ENCODE results near the gene XRN1. TPM values are rescaled to one million over a fixed set of nuclear protein-coding genes. Genes with fewer than 3 reads are reported as not detected.
A peak's percentile ranks its signal among the peaks of the same experiment; 100 is the strongest.

XRN1 gene, protein sequence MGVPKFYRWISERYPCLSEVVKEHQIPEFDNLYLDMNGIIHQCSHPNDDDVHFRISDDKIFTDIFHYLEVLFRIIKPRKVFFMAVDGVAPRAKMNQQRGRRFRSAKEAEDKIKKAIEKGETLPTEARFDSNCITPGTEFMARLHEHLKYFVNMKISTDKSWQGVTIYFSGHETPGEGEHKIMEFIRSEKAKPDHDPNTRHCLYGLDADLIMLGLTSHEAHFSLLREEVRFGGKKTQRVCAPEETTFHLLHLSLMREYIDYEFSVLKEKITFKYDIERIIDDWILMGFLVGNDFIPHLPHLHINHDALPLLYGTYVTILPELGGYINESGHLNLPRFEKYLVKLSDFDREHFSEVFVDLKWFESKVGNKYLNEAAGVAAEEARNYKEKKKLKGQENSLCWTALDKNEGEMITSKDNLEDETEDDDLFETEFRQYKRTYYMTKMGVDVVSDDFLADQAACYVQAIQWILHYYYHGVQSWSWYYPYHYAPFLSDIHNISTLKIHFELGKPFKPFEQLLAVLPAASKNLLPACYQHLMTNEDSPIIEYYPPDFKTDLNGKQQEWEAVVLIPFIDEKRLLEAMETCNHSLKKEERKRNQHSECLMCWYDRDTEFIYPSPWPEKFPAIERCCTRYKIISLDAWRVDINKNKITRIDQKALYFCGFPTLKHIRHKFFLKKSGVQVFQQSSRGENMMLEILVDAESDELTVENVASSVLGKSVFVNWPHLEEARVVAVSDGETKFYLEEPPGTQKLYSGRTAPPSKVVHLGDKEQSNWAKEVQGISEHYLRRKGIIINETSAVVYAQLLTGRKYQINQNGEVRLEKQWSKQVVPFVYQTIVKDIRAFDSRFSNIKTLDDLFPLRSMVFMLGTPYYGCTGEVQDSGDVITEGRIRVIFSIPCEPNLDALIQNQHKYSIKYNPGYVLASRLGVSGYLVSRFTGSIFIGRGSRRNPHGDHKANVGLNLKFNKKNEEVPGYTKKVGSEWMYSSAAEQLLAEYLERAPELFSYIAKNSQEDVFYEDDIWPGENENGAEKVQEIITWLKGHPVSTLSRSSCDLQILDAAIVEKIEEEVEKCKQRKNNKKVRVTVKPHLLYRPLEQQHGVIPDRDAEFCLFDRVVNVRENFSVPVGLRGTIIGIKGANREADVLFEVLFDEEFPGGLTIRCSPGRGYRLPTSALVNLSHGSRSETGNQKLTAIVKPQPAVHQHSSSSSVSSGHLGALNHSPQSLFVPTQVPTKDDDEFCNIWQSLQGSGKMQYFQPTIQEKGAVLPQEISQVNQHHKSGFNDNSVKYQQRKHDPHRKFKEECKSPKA (N-terminal part only)
- 12.4 and 14.8 TPM in 2 replicates for polyA plus RNA-seq (2013)

DNA sequence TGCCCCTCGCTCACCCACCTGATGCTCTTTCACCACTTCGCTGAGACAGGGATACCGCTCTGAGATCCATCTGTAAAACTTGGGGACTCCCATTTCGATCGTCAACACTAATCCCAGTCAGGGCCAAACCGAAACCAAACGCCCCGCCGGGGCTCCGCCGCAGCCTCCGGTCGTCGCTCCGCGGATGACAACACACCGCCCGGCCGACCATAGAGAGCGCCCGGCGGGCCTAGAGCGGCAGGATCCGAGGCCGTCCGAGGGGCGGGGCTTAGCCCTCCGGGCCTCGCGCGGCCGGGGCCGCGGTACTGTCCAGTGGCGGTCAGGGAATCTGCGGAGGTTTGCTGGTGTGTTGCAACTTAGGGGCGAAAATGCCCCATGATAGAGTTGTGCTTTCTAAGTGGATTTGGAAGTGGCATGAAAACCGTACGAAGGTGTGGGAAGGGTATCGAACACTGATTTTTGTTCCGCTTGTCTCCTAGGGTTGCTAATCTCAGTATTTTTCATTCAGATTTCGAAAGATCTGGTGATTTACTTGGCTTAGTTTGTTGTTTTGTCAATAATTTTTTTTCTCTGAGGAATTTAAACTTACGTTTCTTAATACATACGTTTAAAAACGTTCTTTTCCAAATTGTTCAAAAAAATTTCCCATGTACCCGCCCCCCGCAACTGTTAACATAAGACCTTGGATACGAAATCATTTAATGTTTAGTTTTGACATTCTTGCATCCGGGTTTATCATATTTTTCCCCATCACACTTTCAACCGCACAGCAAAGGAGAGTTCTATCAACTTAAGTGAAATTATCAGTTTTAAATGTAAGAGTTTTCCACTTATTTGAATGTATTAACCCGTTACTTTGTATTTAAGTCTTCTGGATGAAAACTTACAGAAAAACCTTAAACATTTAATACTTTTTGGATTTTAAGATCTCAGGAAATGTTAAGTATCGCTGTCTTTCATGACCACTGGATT is at the start of gene XRN1:
Gene XRN1 (minus strand): TSS at position 186 of the 972 bp plus-strand sequence. CDS start 93 bp downstream, at position 93.
- H3K79me2 ChIP-seq (ENCODE audit: control insufficient read depth, insufficient read depth, low read length, poor library complexity) = peaks cover 9% of the 10 kb centered on the region
- peaks cover 2 to 4% of the 10 kb centered on the region in 2 experiments for H3K36me3 ChIP-seq (ENCODE audit: control insufficient read depth in 1 of 2, insufficient read depth in 2 of 2, low read length in 2 of 2)
- peak within 1 kb of the TSS; percentile 93 for H4K12ac ChIP-seq (ENCODE audit: low read depth, low read length)
- H3K79me1 ChIP-seq (ENCODE audit: low read length) = peaks cover 5% of the 10 kb centered on the region
- no peaks in the 10 kb centered on the region for H3K27me3 ChIP-seq (ENCODE audit: insufficient read depth, low read length)
- DNase-seq = peak; percentile 97 to 98
- H3K27ac ChIP-seq (ENCODE audit: low read depth, low read length) = peak within 1 kb of the TSS; percentile 71
- H3K9me3 ChIP-seq (ENCODE audit: insufficient read depth, low read depth, low read length) = no peaks in the 10 kb centered on the region
- peak within 1 kb of the TSS; percentile 94 for H3K4ac ChIP-seq (ENCODE audit: low read depth, low read length)
- H3K4me3 ChIP-seq (ENCODE audit: low read depth, low read length) = peak within 1 kb of the TSS; percentile 91
- peak within 1 kb of the TSS; percentile 81 for H2BK5ac ChIP-seq (ENCODE audit: low read depth, low read length, poor library complexity)
- H3K18ac ChIP-seq (ENCODE audit: low read length) = peak within 1 kb of the TSS; percentile 99
- peak within 1 kb of the TSS; percentile 100 for H2AFZ ChIP-seq (ENCODE audit: insufficient read depth, low read length, poor library complexity)
- peak within 1 kb of the TSS; percentile 89 for H3K9ac ChIP-seq (ENCODE audit: low read length)
- H3K4me2 ChIP-seq (ENCODE audit: low read length) = peak within 1 kb of the TSS; percentile 79
- no CpG with 5 or more reads among the region's 52 CpGs for WGBS (ENCODE audit: extremely low coverage, insufficient coverage, insufficient read length)
- H3K14ac ChIP-seq (ENCODE audit: low read length) = peak within 1 kb of the TSS; percentile 99
- H2AK5ac ChIP-seq (ENCODE audit: low read length) = peak within 1 kb of the TSS; percentile 79
- peak within 1 kb of the TSS; percentile 96 for H2BK120ac ChIP-seq (ENCODE audit: insufficient read depth, low read length, poor library complexity)
- peaks cover 0 to 2% of the 10 kb centered on the region in 2 experiments for H3K4me1 ChIP-seq (ENCODE audit: control insufficient read depth in 1 of 2, insufficient read depth in 2 of 2, low read length in 2 of 2)
- peak within 1 kb of the TSS; percentile 100 for H4K8ac ChIP-seq (ENCODE audit: low read depth, low read length)
- no peak within 1 kb of the TSS for H3K23ac ChIP-seq (ENCODE audit: low read length)
- H2BK12ac ChIP-seq (ENCODE audit: low read length) = no peak within 1 kb of the TSS
- H4K91ac ChIP-seq (ENCODE audit: low read depth, low read length) = peak within 1 kb of the TSS; percentile 82

DNA sequence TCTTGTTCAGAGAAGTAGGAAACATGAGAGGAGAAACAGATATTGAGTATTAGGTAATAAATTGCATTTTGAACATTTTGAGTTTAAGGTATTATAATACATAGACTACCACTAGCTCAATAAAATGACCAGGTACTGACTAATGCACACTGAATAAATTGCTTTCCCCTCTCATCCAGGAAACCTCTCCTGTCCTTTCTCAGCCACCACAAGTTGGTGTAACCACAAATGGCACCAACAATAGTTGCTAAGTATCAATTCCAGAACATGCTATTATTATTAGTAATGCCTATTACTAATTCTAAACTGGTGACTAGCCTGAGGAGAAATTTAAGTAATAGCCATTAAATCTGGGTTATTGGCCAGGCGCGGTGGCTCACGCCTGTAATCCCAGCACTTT is 47.3 kb upstream of the XRN1 start:
- Histone ChIP-seq H3K27me3 (ENCODE audit: insufficient read depth, low read length) (no peaks in the 10 kb centered on the region), H3K9me3 (ENCODE audit: insufficient read depth, low read depth, low read length) (no peaks in the 10 kb centered on the region), H3K14ac (ENCODE audit: low read length) (no peak overlapping the region), H4K12ac (ENCODE audit: low read depth, low read length) (no peak overlapping the region), H3K18ac (ENCODE audit: low read length) (no peak overlapping the region), H3K4me2 (ENCODE audit: low read length) (no peak overlapping the region), H2BK120ac (ENCODE audit: insufficient read depth, low read length, poor library complexity) (no peak overlapping the region), H2AFZ (ENCODE audit: insufficient read depth, low read length, poor library complexity) (no peak overlapping the region), H4K8ac (ENCODE audit: low read depth, low read length) (no peak overlapping the region), H4K91ac (ENCODE audit: low read depth, low read length) (no peak overlapping the region), H3K27ac (ENCODE audit: low read depth, low read length) (no peak overlapping the region), H2BK5ac (ENCODE audit: low read depth, low read length, poor library complexity) (no peak overlapping the region), H3K9ac (ENCODE audit: low read length) (no peak overlapping the region), H3K23ac (ENCODE audit: low read length) (no peak overlapping the region), H3K36me3 (ENCODE audit: control insufficient read depth in 1 of 2, insufficient read depth in 2 of 2, low read length in 2 of 2) (peaks cover 4 to 6% of the 10 kb centered on the region in 2 experiments), H2BK12ac (ENCODE audit: low read length) (no peak overlapping the region), H3K4me1 (ENCODE audit: control insufficient read depth in 1 of 2, insufficient read depth in 2 of 2, low read length in 2 of 2) (no peaks in the 10 kb centered on the region), H3K79me2 (ENCODE audit: control insufficient read depth, insufficient read depth, low read length, poor library complexity) (no peaks in the 10 kb centered on the region), H3K4ac (ENCODE audit: low read depth, low read length) (no peak overlapping the region), H2AK5ac (ENCODE audit: low read length) (no peak overlapping the region), H3K79me1 (ENCODE audit: low read length) (no peaks in the 10 kb centered on the region), H3K4me3 (ENCODE audit: low read depth, low read length) (no peak overlapping the region)
- WGBS (ENCODE audit: extremely low coverage, insufficient coverage, insufficient read length) = no CpG with 5 or more reads among the region's 3 CpGs
- no peak for DNase-seq

DNA sequence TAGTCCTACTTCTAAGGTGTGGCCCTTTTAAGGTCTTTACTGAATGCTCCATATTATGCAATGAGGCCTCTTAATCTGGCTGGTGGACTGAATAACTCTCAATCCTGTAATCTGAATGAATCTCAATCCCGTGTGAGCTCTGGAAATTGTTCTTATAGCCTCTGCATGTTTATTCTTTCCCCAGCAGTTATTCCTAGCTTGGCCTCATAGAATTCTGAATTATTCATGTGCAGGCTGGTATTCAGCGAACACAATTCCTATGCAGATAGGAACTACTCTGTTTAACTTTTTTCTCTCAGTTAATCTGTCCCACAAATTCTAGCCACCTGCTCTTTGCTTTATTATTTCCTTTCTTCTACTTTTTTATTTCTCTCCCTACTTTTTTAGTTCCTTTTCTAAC is 44.3 kb upstream of the XRN1 start:
- Histone ChIP-seq H3K27ac (ENCODE audit: low read depth, low read length) (no peak overlapping the region), H2BK12ac (ENCODE audit: low read length) (no peak overlapping the region), H3K4me2 (ENCODE audit: low read length) (no peak overlapping the region), H2AFZ (ENCODE audit: insufficient read depth, low read length, poor library complexity) (no peak overlapping the region), H3K23ac (ENCODE audit: low read length) (no peak overlapping the region), H3K4me1 (ENCODE audit: control insufficient read depth in 1 of 2, insufficient read depth in 2 of 2, low read length in 2 of 2) (no peaks in the 10 kb centered on the region), H4K91ac (ENCODE audit: low read depth, low read length) (no peak overlapping the region), H3K4ac (ENCODE audit: low read depth, low read length) (no peak overlapping the region), H3K79me2 (ENCODE audit: control insufficient read depth, insufficient read depth, low read length, poor library complexity) (no peaks in the 10 kb centered on the region), H3K9ac (ENCODE audit: low read length) (no peak overlapping the region), H3K9me3 (ENCODE audit: insufficient read depth, low read depth, low read length) (no peaks in the 10 kb centered on the region), H4K12ac (ENCODE audit: low read depth, low read length) (no peak overlapping the region), H3K18ac (ENCODE audit: low read length) (no peak overlapping the region), H2BK120ac (ENCODE audit: insufficient read depth, low read length, poor library complexity) (no peak overlapping the region), H3K27me3 (ENCODE audit: insufficient read depth, low read length) (no peaks in the 10 kb centered on the region), H3K4me3 (ENCODE audit: low read depth, low read length) (no peak overlapping the region), H2AK5ac (ENCODE audit: low read length) (no peak overlapping the region), H4K8ac (ENCODE audit: low read depth, low read length) (no peak overlapping the region), H2BK5ac (ENCODE audit: low read depth, low read length, poor library complexity) (no peak overlapping the region), H3K36me3 (ENCODE audit: control insufficient read depth in 1 of 2, insufficient read depth in 2 of 2, low read length in 2 of 2) (peaks cover 3 to 4% of the 10 kb centered on the region in 2 experiments), H3K14ac (ENCODE audit: low read length) (no peak overlapping the region), H3K79me1 (ENCODE audit: low read length) (no peaks in the 10 kb centered on the region)
- DNase-seq = no peak
- WGBS (ENCODE audit: extremely low coverage, insufficient coverage, insufficient read length) = no CpG with 5 or more reads among the region's 2 CpGs
